Stimulated activated CD8-positive, alpha-beta memory T cell treated with anti-CD3 and anti-CD28 coated beads, Interleukin-12 subunit alpha, Interleukin-12 subunit beta, amount 100 ng/mL, for 24 hours (primary cell): ENCODE results near the gene NAV1.

ENCODE experiments used
- DNase-seq: peaks from one replicate; pipeline ENCODE4 v3.0.0-alpha.2; 2020; ENCODE audit errors: extremely low read depth

Gene NAV1

GRCh38 chr1:201551096-201551495 is 12.2 kb downstream of the NAV1 start:
- DNase-seq, result no peak

- no peak for DNase-seq
Measured at GRCh38 chr1:201551877-201552731, 13.2 kb downstream of the NAV1 start.

DNA sequence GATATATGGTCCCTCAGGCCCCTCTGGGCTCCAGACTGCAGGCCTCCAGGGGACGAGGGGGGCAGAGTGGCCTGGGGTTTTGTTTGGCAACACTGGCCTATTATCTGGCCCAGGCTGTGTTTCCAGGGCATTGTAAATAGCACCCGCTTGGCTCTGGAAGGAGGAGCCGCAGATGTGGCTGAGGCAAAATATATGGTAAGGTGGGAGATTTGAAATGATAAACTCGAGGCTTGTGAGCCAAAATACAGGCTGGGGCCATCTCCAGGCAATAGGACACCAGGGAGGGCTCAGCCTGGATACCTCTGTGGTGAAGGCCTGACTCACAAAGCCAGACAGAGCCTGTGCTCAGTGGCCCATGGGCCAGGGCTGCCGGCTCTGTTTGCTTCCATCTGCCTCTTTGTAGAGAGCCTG is 14.0 kb downstream of the NAV1 start:
- no peak for DNase-seq

DNA sequence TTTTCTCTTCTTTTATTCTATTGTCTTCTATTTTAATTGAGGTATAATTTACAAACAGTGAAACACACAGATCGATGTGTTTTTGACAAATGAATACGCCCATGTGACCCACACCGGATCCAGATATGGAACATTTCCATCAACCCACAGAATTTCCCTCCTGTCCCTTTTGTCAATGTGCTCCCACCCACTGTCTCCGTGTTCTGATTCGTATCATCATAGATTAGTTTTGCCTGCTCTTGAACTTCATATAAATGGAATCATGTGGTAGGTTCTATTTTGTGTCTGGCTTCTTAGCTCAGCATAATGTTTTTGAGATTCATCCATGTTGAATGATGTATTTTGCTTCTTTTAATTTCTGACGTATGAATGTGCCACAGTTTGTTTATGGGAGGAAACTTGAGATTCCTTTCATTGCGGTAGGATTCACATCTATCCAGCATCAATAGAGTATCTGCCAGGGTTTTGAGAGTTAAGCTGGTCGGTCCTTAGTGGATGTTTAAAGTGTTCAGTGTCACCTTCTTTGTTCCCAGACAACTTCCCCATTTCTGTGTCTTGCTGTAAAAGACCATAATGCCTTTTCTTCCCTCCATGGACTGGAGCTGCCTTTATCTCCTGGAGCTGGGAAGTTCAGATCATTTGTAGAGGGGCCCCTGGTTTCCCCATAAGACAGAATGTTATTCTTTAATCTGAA is 14.7 kb downstream of the NAV1 start:
- DNase-seq, result no peak

DNA sequence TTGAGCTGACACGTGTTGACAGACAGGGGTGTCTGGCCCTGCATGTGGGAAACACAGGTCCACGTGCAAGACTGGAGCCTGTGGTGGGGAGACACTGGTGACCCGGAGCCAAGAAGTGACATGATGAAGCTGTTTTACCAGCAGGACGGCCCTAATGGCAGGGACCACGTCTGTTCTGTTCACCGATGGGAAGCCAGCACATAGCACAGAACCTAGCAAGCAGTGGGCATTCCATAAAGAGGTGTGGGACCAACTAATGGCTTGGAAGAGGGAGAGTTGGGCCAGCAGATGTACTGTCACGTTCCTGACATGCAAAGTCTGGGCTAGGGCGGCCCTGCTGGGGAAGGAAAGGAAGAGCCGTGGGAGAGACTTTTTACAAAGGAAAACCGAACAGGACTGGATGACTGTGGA is 15.3 kb downstream of the NAV1 start:
- no peak for DNase-seq

- no peak for DNase-seq
Measured at GRCh38 chr1:201554789-201555592, 16.1 kb downstream of the NAV1 start.

DNA sequence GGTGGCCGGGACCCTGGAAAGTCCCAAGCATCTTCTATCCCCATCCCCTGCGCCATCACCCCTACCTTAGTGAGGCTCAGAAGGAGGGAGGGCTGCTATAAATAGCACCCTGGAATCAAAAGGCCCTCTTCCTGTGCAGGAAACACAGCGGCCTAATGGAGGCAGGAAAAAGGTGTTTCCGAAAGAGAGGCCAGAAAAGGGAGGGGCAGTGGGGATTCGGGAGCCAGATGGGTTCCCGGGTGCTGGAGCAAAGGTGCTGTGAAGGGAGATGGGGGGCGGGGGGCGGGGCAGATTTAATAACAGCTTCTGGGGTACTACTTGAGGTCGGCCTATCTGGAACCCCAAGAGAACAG is 16.6 kb downstream of the NAV1 start:
- no peak for DNase-seq

DNA sequence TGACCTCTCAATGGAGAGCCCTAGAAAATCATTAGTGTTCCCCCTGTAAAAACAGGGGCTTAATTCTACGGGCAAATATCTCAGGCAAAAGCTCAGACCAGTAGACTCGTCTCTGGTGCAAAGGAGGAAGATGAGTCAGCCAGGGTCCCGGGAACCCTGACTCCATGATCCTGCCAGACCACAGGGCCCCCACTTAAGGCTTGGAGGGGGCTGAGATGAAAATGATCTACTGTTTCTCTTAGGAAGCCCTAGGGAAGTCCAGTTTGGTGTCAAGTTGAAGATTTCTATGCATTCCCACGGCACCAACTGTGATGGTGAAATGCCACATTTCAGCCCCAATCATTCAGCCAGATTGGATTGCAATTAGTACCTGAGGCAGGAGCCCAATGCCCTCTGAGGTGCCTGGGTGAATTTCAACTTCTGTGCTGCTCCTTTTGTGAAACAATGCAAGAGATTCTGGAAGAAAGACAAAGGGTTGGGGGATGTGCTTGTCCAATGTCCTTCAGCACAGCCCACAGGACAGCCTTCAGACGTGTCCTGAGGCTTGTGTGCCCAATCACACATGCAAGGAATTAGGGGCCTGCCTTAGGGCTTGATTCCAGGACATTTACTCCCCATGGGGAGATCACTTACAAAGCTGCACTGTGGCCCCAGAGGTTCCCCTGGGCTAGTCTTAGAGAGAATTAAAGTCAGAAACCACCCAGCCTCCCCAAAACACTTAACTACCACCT is 18.1 kb downstream of the NAV1 start:
- DNase-seq, result no peak

DNA sequence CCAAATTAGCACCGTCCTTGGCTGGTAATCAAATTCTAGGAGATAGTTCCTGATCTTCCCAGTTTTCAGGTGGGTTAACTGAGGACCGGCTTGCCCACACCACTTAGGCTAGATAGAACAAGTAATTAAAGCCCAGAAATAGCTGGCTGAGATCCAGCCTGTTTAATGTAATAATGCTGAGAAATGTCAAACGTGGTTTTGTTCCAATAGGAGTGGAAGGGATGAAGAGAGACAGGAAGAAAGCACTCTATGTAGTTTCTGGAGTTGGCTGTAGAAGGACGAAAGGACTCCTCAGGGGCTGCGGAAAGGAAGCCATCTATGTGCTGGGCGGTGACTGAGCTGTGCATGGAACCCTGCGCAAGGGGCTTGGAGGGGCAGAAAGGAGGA is 18.6 kb downstream of the NAV1 start:
- DNase-seq, result no peak

GRCh38 chr1:201559679-201560162 is 20.8 kb downstream of the NAV1 start:
- DNase-seq, result peak; percentile 16

DNA sequence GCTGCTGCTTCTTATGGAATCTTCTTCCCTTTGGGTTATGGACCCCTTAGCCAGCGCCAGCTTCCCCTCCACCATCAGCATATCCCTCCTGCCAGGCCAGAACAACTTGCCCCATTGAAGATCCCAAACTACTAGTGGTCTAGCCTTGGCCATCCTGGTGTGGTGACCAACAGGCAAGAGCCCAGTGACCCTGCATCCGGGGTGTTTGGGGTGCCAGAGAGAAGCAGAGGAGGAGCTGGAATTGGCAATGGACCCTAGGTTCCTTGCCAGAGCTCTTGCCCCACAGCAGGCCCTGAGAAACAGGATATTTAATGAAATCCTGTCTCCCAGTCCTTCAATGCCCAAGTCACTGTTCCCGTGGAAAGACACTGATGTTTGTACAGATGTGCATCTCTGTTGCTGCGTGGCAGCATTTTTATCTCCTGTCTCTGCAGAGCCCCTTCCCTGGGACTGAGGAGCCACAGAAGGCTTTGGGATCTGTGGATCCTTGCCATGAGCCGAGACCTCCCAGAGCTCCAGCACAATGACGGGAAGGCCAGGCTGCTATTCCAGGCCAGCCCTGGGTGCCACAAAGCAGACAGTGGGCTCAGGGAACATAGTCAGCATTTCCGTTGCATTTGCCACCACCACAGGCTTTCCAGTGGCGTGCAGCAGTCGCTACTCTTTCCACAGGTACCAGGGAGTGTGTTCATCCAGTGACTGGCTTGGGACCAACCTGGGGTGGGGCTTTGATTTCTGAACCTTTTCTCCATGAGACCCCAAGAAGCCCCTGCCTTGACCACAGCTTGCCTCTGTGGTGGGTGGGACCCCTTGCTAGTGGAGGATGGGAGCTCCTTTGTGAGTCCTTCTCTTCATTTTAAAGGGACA is 21.6 kb downstream of the NAV1 start:
- no peak for DNase-seq

DNA sequence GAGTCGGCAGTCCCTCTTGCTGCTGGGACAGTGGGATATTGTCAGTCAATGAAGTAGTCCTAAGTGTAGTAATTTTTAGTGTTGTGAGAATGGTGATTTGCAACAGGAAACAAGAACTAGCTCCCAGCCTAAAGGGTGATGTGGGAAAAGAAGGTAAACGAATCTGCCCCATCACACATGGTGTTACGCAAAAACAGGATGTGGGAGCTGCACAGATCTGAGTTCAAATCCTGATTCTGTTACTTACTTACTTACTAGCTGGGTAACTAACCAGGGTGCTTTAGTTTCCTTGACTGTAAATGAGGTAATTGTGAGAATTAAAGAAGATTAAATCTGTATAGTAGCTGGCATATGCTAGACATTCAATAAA is 22.3 kb downstream of the NAV1 start:
- DNase-seq, result no peak

GRCh38 chr1:201561601-201562000 is 22.7 kb downstream of the NAV1 start:
- no peak for DNase-seq

DNA sequence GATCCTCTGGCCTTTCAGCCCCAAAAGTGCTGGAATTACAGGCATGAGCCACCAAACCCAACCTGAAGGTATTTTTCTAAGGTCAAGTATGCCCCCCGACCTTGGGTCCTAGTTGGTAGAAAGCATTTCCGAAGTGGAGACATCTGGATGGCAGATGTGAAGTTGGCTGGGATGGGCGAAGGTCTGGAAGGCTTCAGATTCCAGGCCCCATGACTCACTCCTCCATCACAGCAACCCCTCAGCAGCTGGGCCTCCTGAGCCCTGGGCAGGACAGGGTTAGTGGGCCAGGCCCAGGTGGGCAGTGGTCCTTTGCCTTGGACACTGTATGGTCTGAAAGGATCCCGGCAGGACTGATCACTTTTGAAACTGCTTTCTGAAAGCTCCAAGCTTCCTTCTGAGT is 23.3 kb downstream of the NAV1 start:
- DNase-seq, result no peak

DNA sequence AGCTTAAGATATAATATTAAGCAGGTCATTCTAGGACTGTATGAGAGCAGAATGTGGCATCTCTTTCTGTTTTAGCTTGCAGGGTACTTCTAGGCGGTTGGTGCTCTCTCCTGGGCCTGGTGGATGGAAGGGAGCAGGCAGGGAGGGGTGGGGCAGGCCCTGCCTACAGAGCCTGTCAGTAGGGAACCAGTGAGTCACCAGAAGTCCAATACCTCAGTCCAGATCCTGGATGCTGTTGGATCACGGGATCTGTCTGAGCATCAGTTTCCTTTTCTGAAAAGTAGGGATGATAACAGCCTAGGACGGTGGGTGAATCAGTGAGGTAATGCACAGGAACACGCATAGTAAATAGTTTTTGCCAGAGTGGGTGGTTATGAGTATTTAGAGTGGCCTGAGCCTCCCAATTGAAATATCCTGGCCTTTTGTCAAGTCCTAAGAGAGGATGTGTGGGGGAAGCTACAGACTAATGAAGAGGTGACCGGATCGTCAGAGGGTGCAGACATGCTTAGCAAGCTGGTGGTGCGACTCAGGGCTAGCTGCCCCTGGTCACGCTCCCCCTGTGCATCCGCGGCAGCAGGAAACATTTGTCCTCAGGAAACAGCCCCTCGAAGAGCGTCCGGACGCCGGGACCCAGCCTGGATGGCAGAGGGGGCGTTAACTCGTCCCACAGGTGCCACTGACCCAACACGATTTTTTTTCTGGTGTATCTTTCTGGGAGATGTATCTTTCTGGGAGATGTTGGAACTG is 23.9 kb downstream of the NAV1 start:
- DNase-seq, result no peak

DNA sequence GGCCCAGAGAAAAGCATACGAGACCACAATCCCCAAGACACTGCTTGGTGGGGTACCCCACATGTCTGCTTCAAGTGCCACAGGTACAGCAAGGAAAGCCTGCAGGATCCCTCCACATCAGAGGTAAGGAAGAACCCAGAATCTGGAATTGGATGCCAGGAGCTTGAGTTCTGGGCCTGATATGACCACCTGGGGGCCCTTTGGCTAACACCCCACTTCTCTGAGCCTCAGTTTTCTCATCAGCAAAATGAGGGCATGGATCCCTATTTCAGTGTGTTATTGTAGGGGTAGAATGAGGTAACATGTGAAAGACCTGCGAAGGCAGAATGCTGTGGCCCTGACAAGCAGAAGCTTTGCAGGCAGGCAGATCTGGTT is 24.5 kb downstream of the NAV1 start:
- DNase-seq, result no peak

DNA sequence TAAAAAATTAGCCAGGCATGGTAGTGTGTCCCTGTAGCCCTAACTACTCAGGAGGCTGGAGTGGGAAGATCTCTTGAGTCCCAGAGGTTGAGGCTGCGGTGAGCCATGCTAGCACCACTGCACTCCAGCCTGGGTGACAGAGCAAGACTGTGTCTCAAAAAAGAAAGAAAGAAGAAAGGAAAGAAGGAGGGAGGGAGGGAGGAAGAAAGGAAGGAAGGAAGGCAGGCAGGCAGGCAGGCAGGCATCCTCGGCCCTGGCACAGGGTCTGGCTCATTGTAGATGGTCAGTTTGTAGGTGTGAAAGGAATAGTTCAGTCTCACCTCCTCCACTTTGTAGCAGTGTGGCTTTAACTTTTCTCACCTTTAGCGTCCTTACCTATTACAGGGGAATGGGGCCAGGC is 25.0 kb downstream of the NAV1 start:
- DNase-seq, result no peak

GRCh38 chr1:201565024-201565730 is 26.2 kb downstream of the NAV1 start:
- DNase-seq, result no peak

DNA sequence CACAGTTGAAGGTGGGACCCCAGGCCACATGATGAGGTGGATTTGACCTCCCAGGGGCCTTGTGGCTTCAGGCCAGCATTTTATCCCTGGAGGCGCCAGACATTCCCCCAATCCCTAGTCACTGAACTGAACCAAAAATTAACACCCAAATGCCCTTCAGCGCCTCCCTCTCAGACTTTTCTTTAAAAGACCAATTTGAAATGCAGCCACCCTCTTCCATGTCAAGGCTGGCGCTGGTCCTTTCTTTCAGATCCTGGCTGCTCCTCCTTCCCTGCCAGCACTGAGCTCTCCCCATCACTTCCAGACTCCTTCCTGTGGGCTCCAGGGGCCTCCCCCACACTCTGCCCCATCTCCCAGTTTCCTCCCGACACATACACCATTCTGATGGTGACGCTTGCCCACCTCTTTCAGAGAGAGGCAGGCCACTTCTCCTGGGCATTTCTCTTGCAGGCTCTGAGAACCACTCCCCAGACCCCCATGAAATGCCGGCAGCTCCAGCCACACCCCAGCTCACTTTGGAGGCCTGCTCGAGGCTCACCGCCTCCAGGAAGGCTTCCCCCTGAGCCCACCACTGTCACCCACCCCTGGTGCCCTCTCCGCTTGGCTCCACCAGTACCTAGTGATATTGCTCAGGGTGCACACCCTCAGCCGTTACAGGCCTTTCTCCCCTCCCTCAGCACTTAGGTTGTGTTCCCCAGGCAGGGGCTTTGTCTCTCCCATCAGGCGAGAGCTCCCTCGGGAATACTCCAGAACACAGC is 27.0 kb downstream of the NAV1 start:
- DNase-seq, result no peak
